Measurements from ENCODE around the gene DLX3. TPM values are rescaled to one million over a fixed set of nuclear protein-coding genes. Genes with fewer than 3 reads are reported as not detected.

Gene DLX3
- total RNA-seq, 4 donors from 2014 or later = 0.34 TPM; not detected in 3

- TF ChIP-seq CTCF (IDR thresholded peaks at IDR 0.05; ENCODE audit: low read depth) = no peak
Measured at GRCh38 chr17:50027881-50028735, 33.1 kb upstream of the DLX3 start.

- no peak for TF ChIP-seq CTCF (IDR thresholded peaks at IDR 0.05; ENCODE audit: low read depth)
Measured at GRCh38 chr17:50027172-50027880, 32.3 kb upstream of the DLX3 start.

GRCh38 chr17:50026837-50027171 lies 31.8 kb upstream of the DLX3 start:
- no peak for TF ChIP-seq CTCF (IDR thresholded peaks at IDR 0.05; ENCODE audit: low read depth)

- TF ChIP-seq CTCF (IDR thresholded peaks at IDR 0.05; ENCODE audit: low read depth) = no peak
Measured at GRCh38 chr17:50026046-50026675, 31.1 kb upstream of the DLX3 start.

- no peak for TF ChIP-seq CTCF (IDR thresholded peaks at IDR 0.05; ENCODE audit: low read depth)
Measured at GRCh38 chr17:50024808-50025207, 29.8 kb upstream of the DLX3 start.

GRCh38 chr17:50023520-50023919 lies 28.5 kb upstream of the DLX3 start:
- no peak for TF ChIP-seq CTCF (IDR thresholded peaks at IDR 0.05; ENCODE audit: low read depth)
